Prostate gland (tissue), 2 donors: Measurements from ENCODE around the gene VTI1B.

Experiments
- CTCF ChIP-seq, 4 experiments: fragments of 200-600 bp in 2 of 4; fragments of 450-650 bp in 2 of 4; sonication (generic) in 2 of 4; IDR thresholded peaks; 1 replicate in 3 of 4; 2 replicates in 1 of 4; pipeline ENCODE4 v1.5.1; 2016 to 2019; ENCODE audit warnings: antibody characterized with exemption in 4 of 4, mild to moderate bottlenecking in 2 of 4, moderate library complexity in 2 of 4
- POLR2A ChIP-seq: fragments of 450-650 bp; IDR thresholded peaks from one replicate; pipeline ENCODE4 v1.6.1; 2016; ENCODE audit warnings: antibody characterized with exemption, mild to moderate bottlenecking

GRCh38 chr14:67673451-67673850 is 981 bp downstream of the VTI1B start:
- no peak for TF ChIP-seq POLR2A
- TF ChIP-seq CTCF (IDR thresholded peaks at IDR 0.05): no peak
